ENCODE data around the gene TGIF2. TPM values are rescaled to one million over a fixed set of nuclear protein-coding genes. Genes with fewer than 3 reads are reported as not detected.
"Not testable (repeated sequence)": the region's sequence is repeated elsewhere in the genome, so short reads cannot be mapped to it uniquely, and the experiment has no call there.

Gene TGIF2

DNA sequence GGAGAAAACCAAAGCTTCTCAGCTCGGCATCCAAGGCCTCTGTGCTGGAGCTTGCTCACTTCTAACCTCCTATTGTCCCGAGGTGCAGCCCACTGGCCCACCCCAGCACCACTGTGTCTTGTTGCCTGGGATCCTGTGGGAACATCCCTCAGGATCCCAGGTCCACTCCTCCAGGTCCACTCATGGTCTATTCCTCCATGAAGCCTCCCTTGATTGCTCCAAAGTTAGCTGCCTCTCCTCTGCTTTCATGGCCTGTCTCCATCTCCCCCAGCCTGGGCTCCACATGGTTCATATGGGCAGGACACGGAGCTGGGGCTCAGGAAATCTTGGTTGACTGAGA is 58.7 kb downstream of the TGIF2 start:
- no peaks in the 10 kb centered on the region for H3K4me1 ChIP-seq (ENCODE audit: control insufficient read depth, insufficient read depth, low read length)
- no peak overlapping the region for H3K4me3 ChIP-seq (ENCODE audit: low read length)
- H3K4me2 ChIP-seq (ENCODE audit: low read length): no peak overlapping the region
- H3K27me3 ChIP-seq (ENCODE audit: control insufficient read depth, insufficient read depth, low read length): peaks cover 6% of the 10 kb centered on the region
- no peaks in the 10 kb centered on the region for H3K9me3 ChIP-seq (replicated peaks; ENCODE audit: low read length)
- no peak overlapping the region for H3K9ac ChIP-seq (ENCODE audit: low read depth, low read length)
- H3K36me3 ChIP-seq (ENCODE audit: insufficient read depth, low read length): no peaks in the 10 kb centered on the region

DNA sequence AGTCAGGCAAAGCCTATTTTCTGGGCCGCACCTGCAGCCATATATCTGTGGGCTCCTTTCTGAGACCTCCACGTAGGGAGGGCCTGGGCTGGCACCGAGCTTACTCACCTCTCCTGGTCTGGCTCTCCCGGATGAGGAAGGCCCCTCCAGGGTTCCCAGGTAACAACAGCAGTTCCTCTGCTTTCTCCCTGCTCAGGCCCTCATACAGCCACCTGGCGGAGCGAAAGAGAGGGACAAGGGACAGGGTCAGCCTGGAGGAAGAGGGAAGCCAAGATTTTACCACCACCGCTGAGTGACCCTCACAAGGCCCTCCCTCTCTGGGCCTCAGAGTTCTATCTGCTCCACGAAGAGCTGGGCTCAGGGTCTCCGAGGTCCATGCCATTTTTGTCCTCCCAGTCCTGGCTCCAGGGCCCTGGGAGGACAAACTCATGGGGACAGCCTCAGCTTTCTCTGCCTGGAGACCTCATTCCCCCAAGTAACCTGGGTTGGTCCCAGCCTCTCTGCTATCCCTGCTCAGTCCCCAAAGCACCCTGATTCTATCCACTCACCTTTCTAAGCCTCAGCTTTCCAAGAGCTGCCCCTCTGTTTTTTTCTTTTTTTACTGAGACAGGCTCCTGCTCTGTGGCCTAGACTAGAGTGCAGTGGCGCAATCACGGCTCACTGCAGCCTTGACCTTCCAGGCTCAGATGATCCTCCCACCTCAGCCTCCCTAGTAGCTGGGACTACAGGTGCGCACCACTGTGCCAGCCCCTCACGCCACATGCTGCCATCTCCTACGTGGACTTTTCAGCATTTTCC is 59.3 kb downstream of the TGIF2 start:
- Histone ChIP-seq H3K27me3 (ENCODE audit: control insufficient read depth, insufficient read depth, low read length) (peaks cover 6% of the 10 kb centered on the region), H3K4me3 (ENCODE audit: low read length) (no peak overlapping the region), H3K36me3 (ENCODE audit: insufficient read depth, low read length) (no peaks in the 10 kb centered on the region), H3K9ac (ENCODE audit: low read depth, low read length) (no peak overlapping the region), H3K4me1 (ENCODE audit: control insufficient read depth, insufficient read depth, low read length) (no peaks in the 10 kb centered on the region), H3K9me3 (replicated peaks; ENCODE audit: low read length) (no peaks in the 10 kb centered on the region), H3K4me2 (ENCODE audit: low read length) (no peak overlapping the region)

DNA sequence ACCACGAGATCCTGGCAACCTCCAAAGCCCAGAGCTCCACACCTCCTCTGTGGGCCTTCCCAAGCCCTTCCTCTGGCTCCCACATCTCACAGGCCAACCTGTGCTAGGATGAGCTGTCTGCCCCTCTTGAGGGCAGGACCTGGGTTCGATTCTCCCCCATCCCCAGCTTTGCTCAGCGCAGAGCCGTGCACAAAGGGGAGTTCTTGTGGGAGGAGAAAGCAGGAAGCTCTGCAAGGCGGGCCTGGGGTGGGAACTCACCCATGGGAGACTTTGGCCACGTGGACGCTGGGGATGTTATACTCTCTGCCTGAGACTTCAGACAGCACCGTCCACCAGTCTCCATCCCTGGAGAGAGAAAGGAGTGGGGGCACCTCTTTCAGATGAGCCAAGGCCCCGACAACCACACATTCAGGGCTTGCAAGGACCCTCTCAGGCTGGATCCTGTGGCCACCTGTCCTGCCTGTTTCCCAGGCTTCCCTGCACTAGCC is 59.9 kb downstream of the TGIF2 start:
- no peak overlapping the region for H3K4me2 ChIP-seq (ENCODE audit: low read length)
- no peaks in the 10 kb centered on the region for H3K4me1 ChIP-seq (ENCODE audit: control insufficient read depth, insufficient read depth, low read length)
- no peak overlapping the region for H3K4me3 ChIP-seq (ENCODE audit: low read length)
- no peaks in the 10 kb centered on the region for H3K9me3 ChIP-seq (replicated peaks; ENCODE audit: low read length)
- H3K36me3 ChIP-seq (ENCODE audit: insufficient read depth, low read length): no peaks in the 10 kb centered on the region
- H3K27me3 ChIP-seq (ENCODE audit: control insufficient read depth, insufficient read depth, low read length): peaks cover 6% of the 10 kb centered on the region
- no peak overlapping the region for H3K9ac ChIP-seq (ENCODE audit: low read depth, low read length)

DNA sequence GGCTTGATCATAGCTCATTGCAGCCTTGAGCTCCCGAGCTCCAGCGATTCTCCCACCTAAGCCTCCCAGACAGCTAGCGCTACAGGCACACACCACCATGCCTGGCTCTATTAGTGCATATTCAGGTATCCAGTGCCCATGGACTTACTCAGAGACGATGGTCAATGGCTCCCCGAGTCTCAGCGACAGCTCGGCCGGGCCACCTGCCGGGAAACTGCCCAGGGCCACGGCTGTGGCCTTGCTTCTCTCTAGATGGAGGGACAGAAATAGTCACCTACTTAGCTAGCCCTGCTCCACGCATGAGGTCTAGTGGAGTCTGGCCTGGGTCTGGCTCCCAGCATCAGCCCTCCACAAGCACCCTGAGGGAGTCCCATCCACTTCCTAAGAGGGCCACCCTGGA is 60.9 kb downstream of the TGIF2 start:
- H3K4me2 ChIP-seq (ENCODE audit: low read length): no peak overlapping the region
- no peak overlapping the region for H3K9ac ChIP-seq (ENCODE audit: low read depth, low read length)
- H3K27me3 ChIP-seq (ENCODE audit: control insufficient read depth, insufficient read depth, low read length): peaks cover 6% of the 10 kb centered on the region
- no peaks in the 10 kb centered on the region for H3K36me3 ChIP-seq (ENCODE audit: insufficient read depth, low read length)
- H3K9me3 ChIP-seq (replicated peaks; ENCODE audit: low read length): no peaks in the 10 kb centered on the region
- H3K4me1 ChIP-seq (ENCODE audit: control insufficient read depth, insufficient read depth, low read length): no peaks in the 10 kb centered on the region
- H3K4me3 ChIP-seq (ENCODE audit: low read length): no peak overlapping the region

DNA sequence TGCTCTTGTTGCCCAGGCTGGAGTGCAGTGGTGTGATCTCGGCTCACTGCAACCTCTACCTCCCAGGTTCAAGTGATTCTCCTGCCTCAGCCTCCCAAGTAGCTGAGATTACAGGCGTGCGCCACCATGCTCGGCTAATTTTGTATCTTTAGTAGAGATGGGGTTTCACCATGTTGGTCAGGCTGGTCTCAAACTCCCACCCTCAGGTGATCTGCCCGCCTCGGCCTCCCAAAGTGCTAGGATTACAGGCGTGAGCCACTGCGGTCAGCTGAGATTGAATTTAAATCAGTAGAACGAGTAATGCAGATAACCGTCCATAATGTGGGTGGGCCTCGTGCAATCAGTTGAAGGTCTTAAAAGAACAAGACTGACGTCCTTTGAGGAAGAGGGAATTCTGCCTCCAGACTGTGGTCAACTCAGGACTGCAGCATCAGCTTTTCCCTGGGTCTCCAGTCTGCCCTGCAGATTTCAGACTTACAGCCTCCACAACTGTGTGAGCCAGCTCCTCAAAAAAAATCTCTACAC is 65.5 kb downstream of the TGIF2 start:
- H3K9ac ChIP-seq (ENCODE audit: low read depth, low read length); H3K9me3 ChIP-seq (replicated peaks; ENCODE audit: low read length); H3K4me2 ChIP-seq (ENCODE audit: low read length); H3K27me3 ChIP-seq (ENCODE audit: control insufficient read depth, insufficient read depth, low read length); H3K36me3 ChIP-seq (ENCODE audit: insufficient read depth, low read length); H3K4me1 ChIP-seq (ENCODE audit: control insufficient read depth, insufficient read depth, low read length); H3K4me3 ChIP-seq (ENCODE audit: low read length): not testable (repeated sequence)

DNA sequence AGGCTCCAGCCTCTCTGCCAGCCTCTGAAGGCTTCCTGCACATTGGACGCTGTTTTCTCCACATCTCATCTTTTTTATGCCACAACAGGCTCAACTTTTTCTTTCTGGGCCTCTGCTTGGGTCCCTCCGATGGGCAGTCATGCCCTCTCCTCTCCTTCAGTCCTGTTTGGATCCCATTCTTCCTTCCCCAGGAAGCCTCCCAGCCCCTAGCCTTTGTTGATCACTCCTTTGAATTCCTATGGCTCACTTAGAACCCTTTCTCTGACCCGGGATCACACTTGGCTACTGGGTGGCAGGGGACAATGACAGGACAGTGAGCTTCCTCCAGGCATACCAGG is 68.1 kb downstream of the TGIF2 start:
- Histone ChIP-seq H3K4me3 (ENCODE audit: low read length) (no peak overlapping the region), H3K9ac (ENCODE audit: low read depth, low read length) (no peak overlapping the region), H3K9me3 (replicated peaks; ENCODE audit: low read length) (no peaks in the 10 kb centered on the region), H3K4me1 (ENCODE audit: control insufficient read depth, insufficient read depth, low read length) (no peaks in the 10 kb centered on the region), H3K36me3 (ENCODE audit: insufficient read depth, low read length) (no peaks in the 10 kb centered on the region), H3K27me3 (ENCODE audit: control insufficient read depth, insufficient read depth, low read length) (peaks cover 7% of the 10 kb centered on the region), H3K4me2 (ENCODE audit: low read length) (no peak overlapping the region)

DNA sequence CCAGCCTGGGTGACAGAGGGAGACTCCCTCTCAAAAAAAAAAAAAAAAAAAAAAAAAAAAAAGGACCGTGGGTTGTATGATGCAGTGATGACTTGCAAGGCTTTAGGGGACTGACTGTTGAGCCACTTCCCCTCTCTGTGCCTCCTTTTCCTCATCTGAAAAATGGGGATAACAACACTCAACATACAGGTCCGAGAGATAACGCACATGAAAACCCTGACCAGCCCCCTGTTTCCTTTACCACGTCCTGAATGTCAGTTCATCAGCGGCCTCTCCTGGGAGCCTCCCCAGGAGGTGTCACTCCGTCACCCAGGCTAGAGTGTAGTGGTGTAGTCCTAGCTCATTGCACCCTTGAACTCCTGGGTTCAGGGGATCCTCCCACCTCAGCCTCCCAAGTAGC is 68.7 kb downstream of the TGIF2 start:
- no peaks in the 10 kb centered on the region for H3K36me3 ChIP-seq (ENCODE audit: insufficient read depth, low read length)

More for the DNA sequence above, 68.7 kb downstream of the TGIF2 start:
- Histone ChIP-seq H3K27me3 (ENCODE audit: control insufficient read depth, insufficient read depth, low read length) (peaks cover 7% of the 10 kb centered on the region), H3K4me1 (ENCODE audit: control insufficient read depth, insufficient read depth, low read length) (no peaks in the 10 kb centered on the region), H3K9ac (ENCODE audit: low read depth, low read length) (no peak overlapping the region), H3K9me3 (replicated peaks; ENCODE audit: low read length) (no peaks in the 10 kb centered on the region), H3K4me2 (ENCODE audit: low read length) (no peak overlapping the region), H3K4me3 (ENCODE audit: low read length) (no peak overlapping the region)

Small RNA genes within 50 kb of the gene (small RNA-seq; reads per million reads assigned to genes)
- gene RF00017: not detected

Measured in skeletal muscle satellite cell (primary cell).